HepG2 (cell line): ENCODE data around the gene ENTPD1. TPM values are rescaled to one million over a fixed set of nuclear protein-coding genes. Genes with fewer than 3 reads are reported as not detected.

Experiments
- ARNT2 ChIP-seq: sonication (generic); formaldehyde crosslinking; IDR thresholded peaks from 2 replicates; pipeline ENCODE4 v1.8.0; 2022; ENCODE audit warnings: mild to moderate bottlenecking, low read depth, missing genetic modification reagents, moderate library complexity
- CHCHD3 ChIP-seq: sonication (generic); formaldehyde crosslinking; IDR thresholded peaks from 2 replicates; pipeline ENCODE4 v1.8.0; 2022; ENCODE audit warnings: mild to moderate bottlenecking, missing genetic modification reagents, moderate library complexity
- E2F1 ChIP-seq: sonication (generic); formaldehyde crosslinking; IDR thresholded peaks from 2 replicates; pipeline ENCODE4 v1.5.0; 2020; ENCODE audit warnings: missing genetic modification reagents
- HNF1A ChIP-seq, 2 experiments: sonication (generic) in 1 of 2; formaldehyde crosslinking in 1 of 2; IDR thresholded peaks; 2 replicates each; pipeline versions ENCODE4 v1.4.0 to v1.6.1; 2016 to 2020; ENCODE audit warnings: borderline replicate concordance in 1 of 2, low read depth in 1 of 2, mild to moderate bottlenecking in 1 of 2, missing genetic modification reagents in 1 of 2
- KMT2B ChIP-seq: IDR thresholded peaks from 2 replicates; pipeline ENCODE4 v1.6.1; 2016; ENCODE audit warnings: missing genetic modification reagents, missing compliant biosample characterization
- MATR3 ChIP-seq: sonication (generic); formaldehyde crosslinking; IDR thresholded peaks from 2 replicates; pipeline ENCODE4 v1.4.0; 2020; ENCODE audit warnings: missing genetic modification reagents
- MEIS2 ChIP-seq: sonication (generic); formaldehyde crosslinking; IDR thresholded peaks from 2 replicates; pipeline ENCODE4 v1.9.0; 2021; ENCODE audit warnings: mild to moderate bottlenecking, missing genetic modification reagents
- MXD4 ChIP-seq: IDR thresholded peaks from 2 replicates; pipeline ENCODE4 v1.6.1; 2016; ENCODE audit warnings: mild to moderate bottlenecking, missing biosample characterization, missing genetic modification reagents
- NFRKB ChIP-seq: fragments of 450-650 bp; IDR thresholded peaks from 2 replicates; pipeline ENCODE4 v1.6.1; 2017
- PATZ1 ChIP-seq: sonication (generic); formaldehyde crosslinking; IDR thresholded peaks from 2 replicates; pipeline ENCODE4 v1.4.0; 2020; ENCODE audit warnings: missing genetic modification reagents
- PBX2 ChIP-seq: IDR thresholded peaks from 2 replicates; pipeline ENCODE4 v1.6.1; 2016; ENCODE audit warnings: control low read depth
- SAP130 ChIP-seq: IDR thresholded peaks from 2 replicates; pipeline ENCODE4 v1.6.1; 2016; ENCODE audit warnings: low read depth
- THYN1 ChIP-seq: sonication (generic); formaldehyde crosslinking; IDR thresholded peaks from 2 replicates; pipeline ENCODE4 v1.8.1; 2023; ENCODE audit warnings: low read depth, mild to moderate bottlenecking, moderate library complexity, missing genetic modification reagents, borderline replicate concordance
- ZBTB44 ChIP-seq: sonication (generic); formaldehyde crosslinking; IDR thresholded peaks from 2 replicates; pipeline ENCODE4 v1.4.0; 2020; ENCODE audit warnings: missing genetic modification reagents
- ZNF143 ChIP-seq: sonication (generic); formaldehyde crosslinking; IDR thresholded peaks from 2 replicates; pipeline ENCODE4 v1.4.0; 2020; ENCODE audit warnings: missing genetic modification reagents
- ZNF234 ChIP-seq: sonication (generic); formaldehyde crosslinking; conservative IDR thresholded peaks from 2 replicates; pipeline ENCODE4 v1.5.1; 2020; ENCODE audit warnings: mild to moderate bottlenecking, missing genetic modification reagents
- ZNF33A ChIP-seq: sonication (generic); formaldehyde crosslinking; IDR thresholded peaks from 2 replicates; pipeline ENCODE4 v1.5.1; 2020; ENCODE audit warnings: missing genetic modification reagents, mild to moderate bottlenecking, moderate library complexity, borderline replicate concordance
- ZNF550 ChIP-seq: sonication (generic); formaldehyde crosslinking; IDR thresholded peaks from 2 replicates; pipeline ENCODE4 v1.4.0; 2020; ENCODE audit warnings: mild to moderate bottlenecking, missing genetic modification reagents, borderline replicate concordance
- polyA plus RNA-seq, 8 experiments: library from polyadenylated mRNA; depleted of rRNA in 3 of 8; stranded (reverse) in 7 of 8; unstranded in 1 of 8; fragments of >200 nt; fragmentation: Illumina TruSeq in 4 of 8; extraction: Trizol in 4 of 8; gene quantifications; 2 replicates each; pipeline versions ENCODE4 v1.2.1 to v1.2.3, GENCODE V29; 2011 to 2016; ENCODE audit warnings: low read depth in 4 of 8, missing spikeins in 1 of 8, mixed read lengths in 1 of 8; ENCODE audit not compliant: insufficient read depth in 1 of 8
- total RNA-seq, 5 experiments: library from RNA; depleted of rRNA; stranded (reverse); fragments of >200 nt; fragmentation: Illumina TruSeq; extraction: Trizol; gene quantifications; 2 replicates each; pipeline ENCODE4 v1.2.3, GENCODE V29; 2016; ENCODE audit warnings: low read depth in 1 of 5

The ENTPD1 gene
- total and polyA plus RNA-seq, 2 of the 13 experiments (the other 11 are each of a cell fraction or from before 2014, with no cell fraction given) = 0.07 TPM

GRCh38 chr10:95907456-95908253, 151.7 kb downstream of the ENTPD1 start, which contains the start of gene CC2D2B (continued):
- TF ChIP-seq MXD4 (CRISPR knock-in tag) (peak; percentile 32; the same call in 1 of the 2 replicates), ZNF550 (CRISPR knock-in tag) (0 out of 2 replicates have a peak, but pooled peaks have one; percentile 73), CHCHD3 (CRISPR knock-in tag) (peak; percentile 23; the same call in 1 of the 2 replicates), ZNF33A (no peak), MATR3 (no peak), E2F1 (peak; percentile 75), MEIS2 (CRISPR knock-in tag) (0 out of 2 replicates have a peak, but pooled peaks have one; percentile 19), ZNF234 (CRISPR knock-in tag) (no peak), THYN1 (peak; percentile 21; the same call in 1 of the 2 replicates), SAP130 (peak; percentile 65), NFRKB (no peak), PATZ1 (CRISPR knock-in tag) (no peak), ARNT2 (CRISPR knock-in tag) (peak; percentile 90), ZNF143 (peak; percentile 93), HNF1A (IDR thresholded peaks at IDR 0.05; ENCODE audit: low read depth) (no peak), HNF1A (CRISPR knock-in tag; IDR thresholded peaks at IDR 0.05; ENCODE audit: borderline replicate concordance) (peak; percentile 55; the same call in 1 of the 2 replicates), ZBTB44 (0 out of 2 replicates have a peak, but pooled peaks have one; percentile 46), PBX2 (CRISPR knock-in tag) (no peak), KMT2B (peak; percentile 49; the same call in 1 of the 2 replicates)
